Brain pericyte (primary cell): ENCODE data around the gene LRP1B.
"Not testable (repeated sequence)": the region's sequence is repeated elsewhere in the genome, so short reads cannot be mapped to it uniquely, and the experiment has no call there.

Experiments
- DNase-seq: peaks from one replicate; pipeline ENCODE4 v3.0.0-alpha.2; 2012; ENCODE audit warnings: low read depth, low spot score

LRP1B gene

GRCh38 chr2:140462990-140463389 lies 1667.8 kb downstream of the LRP1B start:
- DNase-seq: no peak

GRCh38 chr2:140457483-140457882 lies 1673.3 kb downstream of the LRP1B start:
- no peak for DNase-seq

GRCh38 chr2:140455315-140455714 lies 1675.5 kb downstream of the LRP1B start:
- no peak for DNase-seq

GRCh38 chr2:140454717-140455116 lies 1676.1 kb downstream of the LRP1B start:
- DNase-seq: peak; percentile 8

- DNase-seq: no peak
Observed at GRCh38 chr2:140451324-140451723, 1679.5 kb downstream of the LRP1B start.

- DNase-seq: no peak
Observed at GRCh38 chr2:140442319-140442718, 1688.5 kb downstream of the LRP1B start.

- DNase-seq: no peak
Observed at GRCh38 chr2:140440815-140441214, 1690.0 kb downstream of the LRP1B start.

GRCh38 chr2:140436936-140437335 lies 1693.9 kb downstream of the LRP1B start:
- DNase-seq: no peak

- not testable (repeated sequence) for DNase-seq
Observed at GRCh38 chr2:140427033-140427432, 1703.8 kb downstream of the LRP1B start.

- no peak for DNase-seq
Observed at GRCh38 chr2:140424471-140424870, 1706.3 kb downstream of the LRP1B start.

- no peak for DNase-seq
Observed at GRCh38 chr2:140422759-140423158, 1708.1 kb downstream of the LRP1B start.

- DNase-seq: no peak
Observed at GRCh38 chr2:140417504-140417903, 1713.3 kb downstream of the LRP1B start.

- no peak for DNase-seq
Observed at GRCh38 chr2:140416577-140416976, 1714.2 kb downstream of the LRP1B start.

- DNase-seq: not testable (repeated sequence)
Observed at GRCh38 chr2:140415035-140415434, 1715.8 kb downstream of the LRP1B start.

- no peak for DNase-seq
Observed at GRCh38 chr2:140410695-140411094, 1720.1 kb downstream of the LRP1B start.

GRCh38 chr2:140401056-140401455 lies 1729.8 kb downstream of the LRP1B start:
- DNase-seq: no peak

- no peak for DNase-seq
Observed at GRCh38 chr2:140392824-140393223, 1738.0 kb downstream of the LRP1B start.

GRCh38 chr2:140384946-140385345 lies 1745.9 kb downstream of the LRP1B start:
- DNase-seq: no peak

- no peak for DNase-seq
Observed at GRCh38 chr2:140383781-140384180, 1747.0 kb downstream of the LRP1B start.

GRCh38 chr2:140376686-140377085 lies 1754.1 kb downstream of the LRP1B start:
- DNase-seq: no peak

GRCh38 chr2:140363131-140363530 lies 1767.7 kb downstream of the LRP1B start:
- DNase-seq: no peak

- no peak for DNase-seq
Observed at GRCh38 chr2:140362361-140362760, 1768.5 kb downstream of the LRP1B start.

- no peak for DNase-seq
Observed at GRCh38 chr2:140359056-140359771, 1771.6 kb downstream of the LRP1B start.

GRCh38 chr2:140356697-140357096 lies 1774.1 kb downstream of the LRP1B start:
- DNase-seq: no peak
